Thyroid gland (tissue), 4 donors: Measurements from ENCODE around the gene H1-8.

ENCODE experiments used
- CTCF ChIP-seq, 6 experiments: fragments of 200-600 bp in 3 of 6; fragments of 450-650 bp in 3 of 6; sonication (generic) in 3 of 6; IDR thresholded peaks; one replicate each; pipeline ENCODE4 v1.5.1; 2016 to 2019; ENCODE audit warnings: antibody characterized with exemption in 6 of 6, mild to moderate bottlenecking in 2 of 6, inconsistent platforms in 1 of 6, moderate library complexity in 1 of 6
- POLR2A ChIP-seq, 2 donors: fragments of 450-650 bp; IDR thresholded peaks; one replicate each; pipeline ENCODE4 v1.6.1; 2017; ENCODE audit warnings: antibody characterized with exemption in 2 of 2, mild to moderate bottlenecking in 2 of 2, moderate library complexity in 1 of 2

GRCh38 chr3:129597087-129597999, 54.4 kb downstream of the H1-8 start:
- TF ChIP-seq CTCF (IDR thresholded peaks at IDR 0.05) (no peak), POLR2A (IDR thresholded peaks at IDR 0.05) (no peak)
